Suppressor macrophage (primary cell): ENCODE results near the gene GAK.

Experiments
- DNase-seq, 4 experiments: peaks; one replicate each; pipeline ENCODE4 v3.0.0-alpha.2; 2020 to 2022

The GAK gene

GRCh38 chr4:887034-887763 lies 44.9 kb downstream of the GAK start:
- DNase-seq: no peak

- no peak for DNase-seq
Observed at GRCh38 chr4:886244-886643, 45.9 kb downstream of the GAK start.

DNA sequence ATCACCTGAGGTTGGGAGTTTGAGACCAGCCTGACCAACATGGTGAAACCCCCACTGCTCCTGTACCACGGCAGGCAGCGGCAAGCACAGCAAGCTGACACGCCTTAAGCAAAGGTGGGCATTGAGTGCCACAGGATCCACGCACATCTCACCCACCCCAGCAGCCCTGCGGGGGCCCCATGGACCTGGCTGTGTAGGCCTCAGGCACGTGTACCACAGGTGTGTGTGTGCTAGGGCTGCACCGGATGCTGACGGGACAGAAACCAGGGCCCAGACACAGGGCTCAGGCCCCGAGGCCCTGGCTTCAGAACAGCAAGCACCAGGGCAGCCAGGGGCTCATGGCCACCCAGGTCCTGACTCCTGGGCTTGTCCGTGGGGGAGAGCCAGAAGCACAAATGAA lies 46.8 kb downstream of the GAK start:
- DNase-seq: no peak

- no peak for DNase-seq
Observed at GRCh38 chr4:884896-885295, 47.2 kb downstream of the GAK start.

- DNase-seq: no peak
Observed at GRCh38 chr4:884259-884658, 47.9 kb downstream of the GAK start.

DNA sequence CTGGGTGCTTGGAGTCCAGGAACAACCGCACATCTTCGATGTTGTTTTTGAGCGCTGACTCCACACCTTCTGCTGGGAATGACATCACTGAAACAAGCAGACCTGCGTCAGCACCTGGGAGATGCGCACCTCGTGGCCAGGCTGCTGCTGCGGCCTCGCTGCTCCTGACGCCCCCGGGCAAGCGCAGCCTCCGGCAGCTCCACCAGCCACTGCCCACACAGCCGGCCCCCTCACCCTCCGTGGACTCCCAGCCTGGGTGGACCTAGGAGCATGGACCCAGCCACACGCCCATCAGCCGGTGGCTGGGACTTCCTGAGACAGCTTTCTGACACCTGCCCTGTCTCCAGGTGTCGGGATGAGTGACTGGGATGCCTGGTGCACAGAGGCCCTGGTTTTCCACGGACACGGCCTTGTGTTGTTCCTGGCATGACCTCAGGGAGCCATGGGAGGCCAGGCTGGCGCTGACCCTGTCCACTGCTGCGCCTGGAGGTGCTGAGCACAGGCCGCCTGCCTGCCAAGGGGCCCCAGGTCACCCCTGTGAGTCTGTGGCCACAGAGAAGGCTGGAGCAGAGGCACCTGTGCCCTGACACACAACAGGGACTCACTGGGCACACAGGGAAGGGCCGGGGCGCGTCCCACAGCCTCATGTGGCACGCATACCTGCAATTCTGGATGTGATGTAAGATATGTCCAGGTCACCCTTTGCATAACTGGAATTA lies 48.6 kb downstream of the GAK start:
- DNase-seq: no peak

DNA sequence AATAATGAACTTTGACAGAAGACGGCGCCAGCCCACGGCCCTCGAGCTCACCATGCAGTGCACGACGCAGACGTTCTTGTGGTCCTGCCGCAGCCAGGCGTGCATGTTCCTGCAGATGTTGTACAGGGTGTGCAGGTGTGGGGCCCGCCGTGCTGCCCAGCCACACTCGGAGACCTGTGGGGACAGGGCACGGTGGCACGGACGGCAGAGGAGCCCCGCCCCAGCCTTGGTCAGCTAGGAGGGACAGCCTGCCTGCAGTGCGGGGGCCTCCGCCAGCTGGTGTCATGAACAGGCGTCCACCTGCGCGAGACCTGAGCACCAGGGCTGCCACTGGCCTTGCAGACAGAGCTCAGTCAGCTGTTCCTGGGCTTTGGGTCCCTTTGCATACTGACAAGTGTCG lies 49.5 kb downstream of the GAK start:
- no peak for DNase-seq

DNA sequence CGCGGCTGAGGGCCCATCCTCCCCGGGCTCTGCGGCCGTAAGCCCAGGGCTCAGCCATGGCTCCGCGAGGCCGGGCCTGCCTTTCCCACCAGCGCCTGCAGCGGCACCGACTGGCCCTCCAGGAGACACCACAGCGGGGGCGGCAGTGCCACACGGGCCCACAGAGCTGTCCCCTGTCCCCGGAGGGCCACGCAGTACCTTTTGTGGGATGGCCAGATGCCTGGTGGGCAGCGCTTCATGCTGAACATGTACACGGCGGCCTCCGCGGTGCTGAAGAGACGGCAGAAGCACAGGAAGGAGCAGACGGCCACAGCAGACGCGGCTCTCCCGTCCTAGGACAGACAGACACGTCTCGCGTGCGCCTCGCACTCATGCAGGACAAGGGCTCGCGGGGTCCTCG lies 50.4 kb downstream of the GAK start:
- DNase-seq: no peak

DNA sequence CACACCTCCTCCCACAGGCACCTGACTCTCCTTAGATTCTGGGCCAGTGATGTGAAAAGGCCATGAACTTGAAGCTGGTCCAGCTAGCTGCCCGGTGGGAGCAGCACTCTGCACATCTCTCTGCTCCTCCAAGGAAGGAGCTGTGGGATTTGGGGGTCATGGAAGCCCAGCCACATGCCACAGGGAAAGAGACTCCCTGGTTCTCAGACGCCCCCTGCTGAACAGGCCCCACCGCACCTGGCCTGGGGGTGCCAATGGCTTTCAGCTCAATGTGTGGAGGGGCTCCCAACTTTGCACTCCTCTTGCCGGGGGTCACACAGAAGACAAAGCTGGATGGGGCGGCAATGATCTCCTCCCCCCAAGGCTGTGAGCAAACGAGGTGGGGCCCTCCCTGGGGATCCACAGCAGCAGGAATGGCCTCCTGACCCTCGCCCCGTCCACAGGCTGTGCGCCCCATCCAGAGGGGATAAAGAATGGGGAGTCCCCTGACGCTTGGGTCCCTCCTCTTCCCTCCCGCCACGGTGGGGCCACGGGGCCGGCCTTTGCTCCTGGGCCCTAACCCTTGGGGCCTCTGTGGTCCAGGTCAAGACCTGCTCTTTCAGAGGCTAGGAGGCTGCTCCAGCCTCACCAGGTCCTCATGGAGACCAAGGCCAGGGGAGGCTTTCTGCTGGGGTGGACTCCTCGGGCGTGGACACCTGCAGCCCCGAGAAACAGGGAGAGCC lies 51.3 kb downstream of the GAK start:
- no peak for DNase-seq

GRCh38 chr4:879729-880077 lies 52.4 kb downstream of the GAK start:
- no peak for DNase-seq

DNA sequence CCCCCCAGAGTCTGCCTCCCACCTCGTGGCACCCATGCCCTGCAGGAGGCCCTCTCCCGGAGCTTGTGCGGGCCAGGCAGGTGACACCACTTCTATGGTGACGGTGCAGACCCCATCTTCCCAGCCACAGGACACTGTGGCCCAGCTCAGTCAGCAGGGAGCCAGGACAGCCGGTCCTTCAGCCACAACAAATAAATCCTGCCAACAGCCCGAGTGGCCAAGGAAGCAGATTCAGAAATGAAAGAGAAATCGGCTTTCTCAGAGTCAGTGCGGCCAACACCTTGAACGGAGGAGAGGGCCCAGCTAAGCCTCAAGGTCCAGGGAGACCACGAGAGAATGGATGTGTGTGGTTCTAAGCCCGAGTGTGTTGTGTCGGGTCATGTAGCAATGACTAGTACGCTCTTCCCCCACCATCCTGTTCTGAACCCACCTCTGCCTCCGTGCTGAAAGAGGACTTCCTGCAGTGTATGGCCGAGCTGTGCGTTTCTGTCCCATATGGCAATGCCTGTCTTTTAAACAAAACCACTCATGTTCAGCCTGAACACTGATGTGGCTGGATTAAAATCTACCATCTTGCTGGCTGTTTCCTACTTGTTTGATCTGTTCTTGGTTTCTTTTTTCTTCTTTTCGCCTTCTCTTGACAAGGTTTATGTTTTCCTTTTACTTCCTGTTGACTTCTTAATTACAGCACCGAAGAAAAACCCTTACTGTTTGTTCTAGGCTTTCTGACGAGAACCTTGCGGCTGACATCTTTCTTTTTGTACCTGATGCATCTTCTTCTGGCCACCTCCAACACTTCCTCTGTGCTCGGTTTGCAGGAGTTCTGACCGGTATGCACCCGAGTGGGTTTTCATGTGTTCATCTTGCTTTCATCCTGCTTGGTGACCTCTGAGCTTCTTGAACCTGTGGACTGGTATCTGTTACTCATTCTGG lies 53.1 kb downstream of the GAK start:
- no peak for DNase-seq

GRCh38 chr4:877502-877901 lies 54.6 kb downstream of the GAK start:
- no peak for DNase-seq

DNA sequence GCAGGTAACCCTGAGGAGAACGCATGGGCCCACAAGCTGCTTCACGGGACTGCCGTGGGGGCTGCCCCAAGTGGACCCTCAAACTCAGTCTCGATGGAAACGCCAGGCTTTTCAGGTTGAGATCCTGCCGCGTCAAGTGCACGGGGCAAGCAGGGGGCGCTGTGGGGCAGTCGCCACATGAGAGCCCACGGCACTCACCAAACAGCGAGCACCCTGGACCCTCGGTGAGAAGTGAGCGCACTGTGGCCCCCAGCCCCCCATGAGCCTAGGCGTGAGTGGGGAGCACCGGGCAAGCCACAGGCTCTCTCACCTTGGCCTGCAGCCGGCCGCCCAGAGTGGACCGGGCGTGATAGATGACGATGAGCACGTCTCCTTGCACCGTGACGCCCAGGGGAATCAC lies 55.3 kb downstream of the GAK start:
- DNase-seq: peak in 2 of 4 experiments; percentile 16 to 36

- DNase-seq: no peak
Observed at GRCh38 chr4:875818-876423, 56.2 kb downstream of the GAK start.

DNA sequence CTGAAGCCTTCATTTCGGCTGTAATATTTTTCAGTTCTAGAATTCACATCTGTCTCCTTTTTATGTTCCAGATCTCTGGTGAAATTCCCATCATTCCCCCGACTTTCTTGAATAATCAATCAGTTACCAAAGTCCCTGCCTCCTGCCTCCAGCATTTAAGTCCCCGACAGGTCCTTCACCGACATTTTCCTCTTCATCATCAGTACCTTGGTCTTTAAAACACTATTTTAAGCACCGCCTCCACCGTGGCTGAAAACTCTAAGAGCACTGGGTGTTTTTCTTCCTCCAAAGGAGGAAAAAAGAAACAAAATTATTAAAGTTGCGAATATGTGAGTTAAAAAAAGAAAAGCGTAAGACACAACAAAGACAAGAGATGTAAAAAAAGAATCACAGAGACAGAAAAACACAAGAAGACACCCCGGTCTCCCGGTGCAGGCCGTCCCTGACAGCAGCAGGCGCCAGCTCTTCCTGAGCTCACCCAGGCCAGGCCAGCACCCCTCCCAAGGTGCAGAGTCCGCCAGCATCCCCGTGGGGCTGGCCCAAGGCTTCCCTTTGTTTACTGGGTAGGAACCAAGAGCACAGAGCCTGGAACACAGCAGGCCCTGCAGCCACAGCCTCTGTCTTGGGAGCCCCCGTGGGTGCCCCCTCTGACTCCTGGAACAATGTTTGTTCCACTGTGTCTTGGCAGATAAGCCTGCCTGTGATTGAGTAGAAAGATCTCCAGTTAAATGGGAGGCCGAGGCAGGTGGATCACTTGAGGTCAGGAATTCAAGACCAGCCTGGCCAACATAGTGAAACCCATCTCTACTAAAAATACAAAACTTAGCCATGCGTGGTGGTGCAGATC lies 56.9 kb downstream of the GAK start:
- no peak for DNase-seq

GRCh38 chr4:874056-874455 lies 58.1 kb downstream of the GAK start:
- no peak for DNase-seq

DNA sequence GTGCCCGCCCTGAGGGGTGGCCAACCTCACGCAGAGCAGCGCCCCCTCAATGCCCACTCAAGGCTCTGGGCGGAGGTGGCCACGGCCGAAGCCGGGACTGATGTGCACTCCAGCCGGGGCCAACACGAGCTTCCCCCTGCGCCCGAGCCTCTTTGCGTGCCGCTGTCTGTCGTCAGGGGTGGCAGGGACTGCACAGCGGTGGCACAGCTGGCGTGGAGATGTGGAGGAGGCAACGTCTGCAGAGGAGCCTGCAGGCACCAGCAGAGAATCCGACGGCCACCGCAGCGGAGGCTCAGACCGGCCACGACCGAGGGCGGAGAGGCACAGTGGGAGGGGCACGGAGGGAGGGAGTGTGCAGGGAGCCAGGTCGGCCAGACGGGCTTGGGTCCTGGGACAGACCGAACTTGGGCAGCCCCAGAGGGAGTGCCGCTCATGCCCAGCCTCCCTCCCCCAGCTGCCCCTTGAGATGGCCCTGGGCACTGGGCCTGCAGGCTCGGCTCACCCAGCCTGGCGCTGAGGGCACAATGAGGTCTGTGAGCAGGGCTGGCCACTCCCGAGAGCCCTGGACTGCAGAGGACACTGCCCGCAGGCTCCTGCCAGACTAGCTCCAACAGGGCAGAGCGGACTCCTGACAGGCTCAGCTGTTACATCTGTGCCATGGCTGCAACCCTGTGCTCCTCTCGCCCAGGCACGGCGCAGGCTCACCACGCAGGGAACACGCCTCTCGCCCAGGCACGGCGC lies 59.7 kb downstream of the GAK start:
- DNase-seq: no peak

GRCh38 chr4:871484-871883 lies 60.6 kb downstream of the GAK start:
- DNase-seq: no peak

DNA sequence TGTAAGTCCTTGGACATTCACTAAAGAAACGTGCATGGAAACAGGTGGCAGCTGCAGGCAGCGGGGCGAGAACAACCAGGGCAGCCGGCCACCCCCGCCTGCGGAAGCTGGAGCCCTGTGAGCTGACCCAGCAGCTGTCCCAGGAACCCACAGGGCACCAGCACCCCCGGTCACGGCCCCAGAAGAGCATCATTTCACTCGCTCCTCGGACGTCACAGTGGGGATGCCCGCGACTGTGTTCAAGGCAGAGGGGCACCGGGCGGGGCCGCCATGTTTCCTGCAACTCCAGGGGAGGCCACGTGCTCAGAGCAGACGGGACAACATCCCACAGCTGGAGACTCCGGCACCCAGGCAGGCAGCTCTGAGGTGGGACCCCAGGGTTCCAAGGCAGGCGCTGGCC lies 61.2 kb downstream of the GAK start:
- no peak for DNase-seq

DNA sequence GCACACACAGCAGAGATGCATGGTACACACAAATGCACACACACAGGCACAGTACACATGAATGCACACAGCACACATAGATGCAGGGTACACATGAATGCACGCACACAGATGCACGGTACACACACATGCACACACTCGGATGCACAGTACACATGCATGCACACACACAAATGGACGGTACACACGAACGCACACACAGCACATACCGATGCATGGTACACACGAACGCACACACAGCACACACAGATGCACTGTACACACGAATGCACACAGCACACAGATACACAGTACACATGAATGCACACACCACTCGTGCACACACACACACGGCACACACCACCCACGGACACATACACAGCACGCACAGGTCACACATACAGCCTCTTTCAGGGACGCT lies 62.3 kb downstream of the GAK start:
- DNase-seq: no peak

GRCh38 chr4:868421-868820 lies 63.7 kb downstream of the GAK start:
- no peak for DNase-seq
